K562 (cell line): ENCODE results near the gene PNPLA1.

ENCODE experiments used
- CBX1 ChIP-seq: sonication (generic); IDR thresholded peaks from 2 replicates; pipeline ENCODE4 v1.6.1; 2016; ENCODE audit warnings: antibody characterized with exemption, low read depth, mild to moderate bottlenecking
- FOSL1 ChIP-seq: fragments of 200-800 bp; sonication (Bioruptor generic); conservative IDR thresholded peaks from 2 replicates; pipeline ENCODE4 v1.6.1; 2016; ENCODE audit warnings: missing genetic modification characterization, missing compliant biosample characterization
- FOXA3 ChIP-seq, 2 experiments: fragments of 450-650 bp in 1 of 2; sonication (generic) in 1 of 2; formaldehyde crosslinking; IDR thresholded peaks in 1 of 2; conservative IDR thresholded peaks in 1 of 2; 2 replicates each; pipeline versions ENCODE4 v1.4.0 to v1.8.0; 2020 to 2022; ENCODE audit warnings: mild to moderate bottlenecking in 2 of 2, missing genetic modification reagents in 1 of 2
- FOXJ3 ChIP-seq: sonication (generic); formaldehyde crosslinking; IDR thresholded peaks from 2 replicates; pipeline ENCODE4 v1.4.0; 2020; ENCODE audit warnings: mild to moderate bottlenecking, missing genetic modification reagents
- FOXM1 ChIP-seq, 2 experiments: fragments of 450-650 bp in 1 of 2; sonication (generic) in 1 of 2; formaldehyde crosslinking in 1 of 2; IDR thresholded peaks; 2 replicates each; pipeline versions ENCODE4 v1.6.1 to v1.9.0; 2017 to 2022; ENCODE audit warnings: low read depth in 2 of 2, mild to moderate bottlenecking in 2 of 2, missing genetic modification reagents in 1 of 2, moderate library complexity in 1 of 2
- HDAC2 ChIP-seq: fragments of 450-650 bp; IDR thresholded peaks from 2 replicates; pipeline ENCODE4 v1.6.1; 2016; ENCODE audit warnings: mild to moderate bottlenecking
- HNRNPH1 ChIP-seq: fragments of 200-400 bp; formaldehyde crosslinking; optimal IDR thresholded peaks from 2 replicates; pipeline ENCODE3; 2017; ENCODE audit warnings: low read depth, mild to moderate bottlenecking, low read length, moderate library complexity
- POLR2AphosphoS5 ChIP-seq: IDR thresholded peaks from 2 replicates; pipeline ENCODE4 v1.6.1; 2011; ENCODE audit warnings: mild to moderate bottlenecking, low read depth, low read length, moderate library complexity; ENCODE audit not compliant: control insufficient read depth, insufficient read depth
- RCOR1 ChIP-seq, 2 experiments: IDR thresholded peaks; 2 replicates each; pipeline ENCODE4 v1.6.1; 2012; ENCODE audit warnings: low read depth in 2 of 2, low read length in 2 of 2, borderline replicate concordance in 1 of 2, improper control_type of control experiment in 1 of 2
- SAFB2 ChIP-seq: fragments of 200-400 bp; formaldehyde crosslinking; IDR thresholded peaks from 2 replicates; pipeline ENCODE4 v1.6.1; 2018; ENCODE audit warnings: borderline replicate concordance, low read length, low read depth, moderate library complexity; ENCODE audit not compliant: severe bottlenecking
- ZFX ChIP-seq: sonication (generic); formaldehyde crosslinking; IDR thresholded peaks from 2 replicates; pipeline ENCODE4 v1.8.0; 2022; ENCODE audit warnings: mild to moderate bottlenecking, missing genetic modification reagents, moderate library complexity
- TF ChIP-seq, protein P1 (sequence below): sonication (generic); formaldehyde crosslinking; IDR thresholded peaks from 2 replicates; pipeline ENCODE4 v1.8.0; 2022; ENCODE audit warnings: mild to moderate bottlenecking, missing genetic modification reagents
- TF ChIP-seq, protein P2 (sequence below): sonication (generic); formaldehyde crosslinking; IDR thresholded peaks from 2 replicates; pipeline ENCODE4 v1.8.0; 2022; ENCODE audit warnings: mild to moderate bottlenecking, missing genetic modification reagents, borderline replicate concordance
- TF ChIP-seq, protein P3 (sequence below): sonication (generic); formaldehyde crosslinking; IDR thresholded peaks from 2 replicates; pipeline ENCODE4 v1.8.0; 2022; ENCODE audit warnings: mild to moderate bottlenecking, low read depth, missing genetic modification reagents

DNA sequence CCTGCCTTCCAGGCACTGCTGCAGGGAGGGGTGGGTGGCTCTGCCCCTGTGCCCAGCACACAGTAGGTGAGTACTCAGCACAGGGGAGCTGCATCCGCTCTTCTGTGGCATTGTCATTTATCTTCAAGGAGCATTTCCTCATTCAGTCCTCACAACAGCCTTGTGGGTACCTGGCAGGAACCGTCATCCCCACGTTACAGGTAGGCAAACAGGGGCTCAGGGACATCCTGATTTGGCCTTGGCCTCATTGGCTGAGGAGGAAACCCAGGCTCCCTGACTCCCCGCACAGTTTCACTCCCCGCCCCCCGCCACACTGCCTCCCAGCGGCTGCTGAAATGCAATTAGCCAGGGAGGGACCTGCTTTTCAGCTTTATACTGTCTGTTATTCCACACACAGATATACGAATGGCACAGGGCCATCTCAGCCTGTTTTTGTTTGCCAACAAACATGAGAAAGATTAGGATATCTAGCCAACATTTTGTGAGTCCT lies 24.2 kb upstream of the PNPLA1 start:
- TF ChIP-seq POLR2AphosphoS5: no peak
- no peak for TF ChIP-seq FOXJ3 (CRISPR knock-in tag)
- no peak for TF ChIP-seq HDAC2
- TF ChIP-seq FOSL1 (tag): no peak
- TF ChIP-seq, protein P1, sequence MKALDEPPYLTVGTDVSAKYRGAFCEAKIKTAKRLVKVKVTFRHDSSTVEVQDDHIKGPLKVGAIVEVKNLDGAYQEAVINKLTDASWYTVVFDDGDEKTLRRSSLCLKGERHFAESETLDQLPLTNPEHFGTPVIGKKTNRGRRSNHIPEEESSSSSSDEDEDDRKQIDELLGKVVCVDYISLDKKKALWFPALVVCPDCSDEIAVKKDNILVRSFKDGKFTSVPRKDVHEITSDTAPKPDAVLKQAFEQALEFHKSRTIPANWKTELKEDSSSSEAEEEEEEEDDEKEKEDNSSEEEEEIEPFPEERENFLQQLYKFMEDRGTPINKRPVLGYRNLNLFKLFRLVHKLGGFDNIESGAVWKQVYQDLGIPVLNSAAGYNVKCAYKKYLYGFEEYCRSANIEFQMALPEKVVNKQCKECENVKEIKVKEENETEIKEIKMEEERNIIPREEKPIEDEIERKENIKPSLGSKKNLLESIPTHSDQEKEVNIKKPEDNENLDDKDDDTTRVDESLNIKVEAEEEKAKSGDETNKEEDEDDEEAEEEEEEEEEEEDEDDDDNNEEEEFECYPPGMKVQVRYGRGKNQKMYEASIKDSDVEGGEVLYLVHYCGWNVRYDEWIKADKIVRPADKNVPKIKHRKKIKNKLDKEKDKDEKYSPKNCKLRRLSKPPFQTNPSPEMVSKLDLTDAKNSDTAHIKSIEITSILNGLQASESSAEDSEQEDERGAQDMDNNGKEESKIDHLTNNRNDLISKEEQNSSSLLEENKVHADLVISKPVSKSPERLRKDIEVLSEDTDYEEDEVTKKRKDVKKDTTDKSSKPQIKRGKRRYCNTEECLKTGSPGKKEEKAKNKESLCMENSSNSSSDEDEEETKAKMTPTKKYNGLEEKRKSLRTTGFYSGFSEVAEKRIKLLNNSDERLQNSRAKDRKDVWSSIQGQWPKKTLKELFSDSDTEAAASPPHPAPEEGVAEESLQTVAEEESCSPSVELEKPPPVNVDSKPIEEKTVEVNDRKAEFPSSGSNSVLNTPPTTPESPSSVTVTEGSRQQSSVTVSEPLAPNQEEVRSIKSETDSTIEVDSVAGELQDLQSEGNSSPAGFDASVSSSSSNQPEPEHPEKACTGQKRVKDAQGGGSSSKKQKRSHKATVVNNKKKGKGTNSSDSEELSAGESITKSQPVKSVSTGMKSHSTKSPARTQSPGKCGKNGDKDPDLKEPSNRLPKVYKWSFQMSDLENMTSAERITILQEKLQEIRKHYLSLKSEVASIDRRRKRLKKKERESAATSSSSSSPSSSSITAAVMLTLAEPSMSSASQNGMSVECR: no peak
- TF ChIP-seq HNRNPH1: no peak
- no peak for TF ChIP-seq FOXM1 (IDR thresholded peaks at IDR 0.05; ENCODE audit: low read depth)
- no peak for TF ChIP-seq FOXM1 (CRISPR knock-in tag; IDR thresholded peaks at IDR 0.05; ENCODE audit: low read depth)
- TF ChIP-seq RCOR1 (IDR thresholded peaks at IDR 0.05; ENCODE audit: borderline replicate concordance in 1 of 2, low read depth in 2 of 2, low read length in 2 of 2): no peak
- no peak for TF ChIP-seq ZFX (CRISPR knock-in tag)
- TF ChIP-seq CBX1: no peak
- TF ChIP-seq, protein P2, sequence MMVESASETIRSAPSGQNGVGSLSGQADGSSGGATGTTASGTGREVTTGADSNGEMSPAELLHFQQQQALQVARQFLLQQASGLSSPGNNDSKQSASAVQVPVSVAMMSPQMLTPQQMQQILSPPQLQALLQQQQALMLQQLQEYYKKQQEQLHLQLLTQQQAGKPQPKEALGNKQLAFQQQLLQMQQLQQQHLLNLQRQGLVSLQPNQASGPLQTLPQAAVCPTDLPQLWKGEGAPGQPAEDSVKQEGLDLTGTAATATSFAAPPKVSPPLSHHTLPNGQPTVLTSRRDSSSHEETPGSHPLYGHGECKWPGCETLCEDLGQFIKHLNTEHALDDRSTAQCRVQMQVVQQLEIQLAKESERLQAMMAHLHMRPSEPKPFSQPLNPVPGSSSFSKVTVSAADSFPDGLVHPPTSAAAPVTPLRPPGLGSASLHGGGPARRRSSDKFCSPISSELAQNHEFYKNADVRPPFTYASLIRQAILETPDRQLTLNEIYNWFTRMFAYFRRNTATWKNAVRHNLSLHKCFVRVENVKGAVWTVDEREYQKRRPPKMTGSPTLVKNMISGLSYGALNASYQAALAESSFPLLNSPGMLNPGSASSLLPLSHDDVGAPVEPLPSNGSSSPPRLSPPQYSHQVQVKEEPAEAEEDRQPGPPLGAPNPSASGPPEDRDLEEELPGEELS (CRISPR knock-in tag): no peak
- TF ChIP-seq, protein P3, sequence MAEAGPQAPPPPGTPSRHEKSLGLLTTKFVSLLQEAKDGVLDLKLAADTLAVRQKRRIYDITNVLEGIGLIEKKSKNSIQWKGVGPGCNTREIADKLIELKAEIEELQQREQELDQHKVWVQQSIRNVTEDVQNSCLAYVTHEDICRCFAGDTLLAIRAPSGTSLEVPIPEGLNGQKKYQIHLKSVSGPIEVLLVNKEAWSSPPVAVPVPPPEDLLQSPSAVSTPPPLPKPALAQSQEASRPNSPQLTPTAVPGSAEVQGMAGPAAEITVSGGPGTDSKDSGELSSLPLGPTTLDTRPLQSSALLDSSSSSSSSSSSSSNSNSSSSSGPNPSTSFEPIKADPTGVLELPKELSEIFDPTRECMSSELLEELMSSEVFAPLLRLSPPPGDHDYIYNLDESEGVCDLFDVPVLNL (CRISPR knock-in tag): no peak
- no peak for TF ChIP-seq FOXA3 (CRISPR knock-in tag; conservative IDR thresholded peaks at IDR 0.05 in 1 of 2, IDR thresholded peaks at IDR 0.05 in 1 of 2)
- TF ChIP-seq SAFB2: no peak
